ENCODE data around the gene VSIG2.

The VSIG2 gene

GRCh38 chr11:124788521-124788920, 36.5 kb upstream of the VSIG2 start:
- no peak for TF ChIP-seq POLR2AphosphoS5 (IDR thresholded peaks at IDR 0.05; ENCODE audit: low read depth, low read length)
- no peak for TF ChIP-seq TAF1 (IDR thresholded peaks at IDR 0.05; ENCODE audit: borderline replicate concordance, insufficient read depth, low read length)
- TF ChIP-seq FOXP2 (optimal IDR thresholded peaks at IDR 0.05; ENCODE audit: borderline replicate concordance, extremely low read depth, extremely low read length, insufficient read depth) = no peak
- no peak for TF ChIP-seq SIN3A (IDR thresholded peaks at IDR 0.05; ENCODE audit: borderline replicate concordance, insufficient read depth, low read length)
- TF ChIP-seq REST (IDR thresholded peaks at IDR 0.05; ENCODE audit: insufficient read depth in 1 of 2, low read depth in 2 of 2, low read length in 2 of 2) = no peak

GRCh38 chr11:124784051-124784450, 32.0 kb upstream of the VSIG2 start:
- TF ChIP-seq POLR2AphosphoS5 (IDR thresholded peaks at IDR 0.05; ENCODE audit: low read depth, low read length) = no peak
- TF ChIP-seq FOXP2 (optimal IDR thresholded peaks at IDR 0.05; ENCODE audit: borderline replicate concordance, extremely low read depth, extremely low read length, insufficient read depth) = no peak
- TF ChIP-seq TAF1 (IDR thresholded peaks at IDR 0.05; ENCODE audit: borderline replicate concordance, insufficient read depth, low read length) = no peak
- no peak for TF ChIP-seq SIN3A (IDR thresholded peaks at IDR 0.05; ENCODE audit: borderline replicate concordance, insufficient read depth, low read length)
- no peak for TF ChIP-seq REST (IDR thresholded peaks at IDR 0.05; ENCODE audit: insufficient read depth in 1 of 2, low read depth in 2 of 2, low read length in 2 of 2)

GRCh38 chr11:124783002-124783401, 30.9 kb upstream of the VSIG2 start:
- TF ChIP-seq REST (IDR thresholded peaks at IDR 0.05; ENCODE audit: insufficient read depth in 1 of 2, low read depth in 2 of 2, low read length in 2 of 2) (peak in 1 of 2 experiments; percentile 58; a peak in 2 of 4 replicates), POLR2AphosphoS5 (IDR thresholded peaks at IDR 0.05; ENCODE audit: low read depth, low read length) (no peak)

- no peak for TF ChIP-seq POLR2AphosphoS5 (IDR thresholded peaks at IDR 0.05; ENCODE audit: low read depth, low read length)
- TF ChIP-seq FOXP2 (optimal IDR thresholded peaks at IDR 0.05; ENCODE audit: borderline replicate concordance, extremely low read depth, extremely low read length, insufficient read depth) = no peak
- no peak for TF ChIP-seq REST (IDR thresholded peaks at IDR 0.05; ENCODE audit: insufficient read depth in 1 of 2, low read depth in 2 of 2, low read length in 2 of 2)
- TF ChIP-seq SIN3A (IDR thresholded peaks at IDR 0.05; ENCODE audit: borderline replicate concordance, insufficient read depth, low read length) = no peak
- no peak for TF ChIP-seq TAF1 (IDR thresholded peaks at IDR 0.05; ENCODE audit: borderline replicate concordance, insufficient read depth, low read length)
Measured at GRCh38 chr11:124779568-124779967, 27.5 kb upstream of the VSIG2 start.

GRCh38 chr11:124778281-124778680, 26.2 kb upstream of the VSIG2 start:
- TF ChIP-seq POLR2AphosphoS5 (IDR thresholded peaks at IDR 0.05; ENCODE audit: low read depth, low read length) = no peak
- no peak for TF ChIP-seq SIN3A (IDR thresholded peaks at IDR 0.05; ENCODE audit: borderline replicate concordance, insufficient read depth, low read length)
- no peak for TF ChIP-seq FOXP2 (optimal IDR thresholded peaks at IDR 0.05; ENCODE audit: borderline replicate concordance, extremely low read depth, extremely low read length, insufficient read depth)
- TF ChIP-seq REST (IDR thresholded peaks at IDR 0.05; ENCODE audit: insufficient read depth in 1 of 2, low read depth in 2 of 2, low read length in 2 of 2) = no peak
- TF ChIP-seq TAF1 (IDR thresholded peaks at IDR 0.05; ENCODE audit: borderline replicate concordance, insufficient read depth, low read length) = no peak

Measured in PFSK-1 (cell line).